ENCODE measurements around the gene ADAMTSL5. TPM values are rescaled to one million over a fixed set of nuclear protein-coding genes. Genes with fewer than 3 reads are reported as not detected.
"Not testable (repeated sequence)": the region's sequence is repeated elsewhere in the genome, so short reads cannot be mapped to it uniquely, and the experiment has no call there.

Gene ADAMTSL5
- total RNA-seq, 4 donors from 2014 or later, result 13.5 to 20.8 (median 18.8) TPM

- intact Hi-C loops (cut with DNase I), result no loop called here
- peaks cover 0 to 33% (median 10%) of the 10 kb centered on the region in 3 donors for H3K4me1 ChIP-seq
- no peaks in the 10 kb centered on the region for H3K36me3 ChIP-seq
- H3K9me3 ChIP-seq, result no peaks in the 10 kb centered on the region
- peaks cover 0 to 79% (median 12%) of the 10 kb centered on the region in 4 donors for H3K27me3 ChIP-seq
- no peak for TF ChIP-seq POLR2A (IDR thresholded peaks at IDR 0.05)
- no peak for TF ChIP-seq CTCF (IDR thresholded peaks at IDR 0.05)
- H3K27ac ChIP-seq, result peak within 1 kb of the TSS in 1 of 4 donors; percentile 39
- WGBS, 2 donors, result 28 to 83% methylated on average over 2 to 3 of the region's 92 CpGs
- peak within 1 kb of the TSS; percentile 9 to 57 (median 32) for H3K4me3 ChIP-seq
- DNase-seq, result no peak
Measured at GRCh38 chr19:1523412-1524286, 10.8 kb upstream of the ADAMTSL5 start, which contains the start of gene PLK5. PLK5 (plus strand) TSS chr19:1524077; CDS start chr19:1526997, 2,920 bp downstream.

GRCh38 chr19:1522838-1523237 is 10.0 kb upstream of the ADAMTSL5 start:
- Histone ChIP-seq H3K9me3 (no peaks in the 10 kb centered on the region), H3K4me3 (no peak overlapping the region), H3K27ac (peak overlapping the region in 2 of 4 donors; percentile 39 to 44), H3K27me3 (peaks cover 0 to 79% (median 12%) of the 10 kb centered on the region in 4 donors), H3K4me1 (peaks cover 0 to 33% (median 10%) of the 10 kb centered on the region in 3 donors), H3K36me3 (no peaks in the 10 kb centered on the region)
- intact Hi-C loops (cut with DNase I), result no loop called here
- 21% methylated on average over 15 of the region's 18 CpGs; no CpG with 5 or more reads in 1 of the 2 donors for WGBS, 2 donors
- DNase-seq, result no peak
- TF ChIP-seq CTCF (IDR thresholded peaks at IDR 0.05), result no peak
- no peak for TF ChIP-seq POLR2A (IDR thresholded peaks at IDR 0.05)

GRCh38 chr19:1522061-1522460 is 9.2 kb upstream of the ADAMTSL5 start:
- no peak for TF ChIP-seq POLR2A (IDR thresholded peaks at IDR 0.05)
- TF ChIP-seq CTCF (IDR thresholded peaks at IDR 0.05), result no peak
- DNase-seq, result no peak
- Histone ChIP-seq H3K36me3 (no peaks in the 10 kb centered on the region), H3K4me1 (peaks cover 0 to 33% (median 10%) of the 10 kb centered on the region in 3 donors), H3K4me3 (no peak overlapping the region), H3K9me3 (no peaks in the 10 kb centered on the region), H3K27ac (peak overlapping the region in 2 of 4 donors; percentile 38 to 61), H3K27me3 (peaks cover 0 to 71% (median 12%) of the 10 kb centered on the region in 4 donors)
- intact Hi-C loops (cut with DNase I), result no loop called here
- 57 to 84% methylated on average over 6 of the region's 10 CpGs for WGBS, 2 donors

- Histone ChIP-seq H3K4me3 (no peak overlapping the region), H3K36me3 (no peaks in the 10 kb centered on the region), H3K4me1 (peaks cover 0 to 33% (median 10%) of the 10 kb centered on the region in 3 donors), H3K27me3 (peaks cover 0 to 67% (median 12%) of the 10 kb centered on the region in 4 donors), H3K27ac (peak overlapping the region in 3 of 4 donors; percentile 38 to 62 (median 61)), H3K9me3 (no peaks in the 10 kb centered on the region)
- intact Hi-C loops (cut with DNase I), result no loop called here
- no CpG with 5 or more reads among the region's 14 CpGs for WGBS, 2 donors
- DNase-seq, result no peak
- TF ChIP-seq CTCF (IDR thresholded peaks at IDR 0.05), result no peak
- TF ChIP-seq POLR2A (IDR thresholded peaks at IDR 0.05), result no peak
Measured at GRCh38 chr19:1521636-1522035, 8.8 kb upstream of the ADAMTSL5 start.

- WGBS, 2 donors, result 51 to 88% methylated on average over 1 to 2 of the region's 17 CpGs
- intact Hi-C loops (cut with DNase I), result no loop called here
- Histone ChIP-seq H3K4me1 (peaks cover 0 to 33% (median 10%) of the 10 kb centered on the region in 3 donors), H3K36me3 (no peaks in the 10 kb centered on the region), H3K4me3 (no peak overlapping the region), H3K9me3 (no peaks in the 10 kb centered on the region), H3K27me3 (peaks cover 0 to 58% (median 11%) of the 10 kb centered on the region in 4 donors), H3K27ac (no peak overlapping the region)
- TF ChIP-seq CTCF (IDR thresholded peaks at IDR 0.05), result no peak
- TF ChIP-seq POLR2A (IDR thresholded peaks at IDR 0.05), result no peak
- no peak for DNase-seq
Measured at GRCh38 chr19:1520203-1520780, 7.5 kb upstream of the ADAMTSL5 start.

GRCh38 chr19:1519802-1520201 is 7.0 kb upstream of the ADAMTSL5 start:
- 73 to 83% methylated on average over 4 to 6 of the region's 8 CpGs for WGBS, 2 donors
- H3K9me3 ChIP-seq; intact Hi-C loops (cut with DNase I); H3K4me3 ChIP-seq; DNase-seq; H3K36me3 ChIP-seq; H3K27ac ChIP-seq: not testable (repeated sequence)
- Histone ChIP-seq H3K27me3 (peaks cover 0 to 58% (median 6%) of the 10 kb centered on the region in 4 donors), H3K4me1 (peaks cover 0 to 33% (median 10%) of the 10 kb centered on the region in 3 donors)

Measured in esophagus squamous epithelium (tissue), 5 donors.